H1 (cell line): ENCODE measurements around the gene DLX2. TPM values are rescaled to one million over a fixed set of nuclear protein-coding genes. Genes with fewer than 3 reads are reported as not detected.
A peak's percentile ranks its signal among the peaks of the same experiment; 100 is the strongest.

Experiments
- CTCF ChIA-PET: fragments of 300-600 bp; sonication (Branson Sonifier 250); formaldehyde crosslinking; loops from one replicate; lab custom pipeline; 2021; ENCODE audit not compliant: partially characterized antibody; lab: Charles Lee
- POLR2A ChIA-PET: fragments of 300-600 bp; sonication (Branson Sonifier 250); formaldehyde crosslinking; loops from one replicate; lab custom pipeline; 2021; ENCODE audit warnings: inconsistent platforms; ENCODE audit not compliant: partially characterized antibody; lab: Charles Lee
- DNase-seq, 2 experiments: peaks; one replicate each; pipeline versions ENCODE4 v3.0.0 to v3.0.0-alpha.2; 2010 to 2022; ENCODE audit warnings: low spot score in 2 of 2, low read depth in 1 of 2, mixed read lengths in 1 of 2
- FAIRE-seq: peaks from 2 replicates; lab custom pipeline; 2011; peaks lifted over from hg19 to GRCh38; lab: Jason Lieb, UNC
- H2AFZ ChIP-seq: 2 replicates; pipeline ENCODE4 v1.8.1; 2012; ENCODE audit warnings: low read length, inconsistent platforms
- H2AK5ac ChIP-seq: 2 replicates; pipeline ENCODE4 v1.6.1; 2013; ENCODE audit warnings: low read depth, low read length
- H2BK120ac ChIP-seq: replicated peaks from 2 replicates; pipeline ENCODE3; 2013; ENCODE audit warnings: low read depth, low read length, inconsistent platforms
- H2BK12ac ChIP-seq: 2 replicates; pipeline ENCODE4 v1.6.1; 2013; ENCODE audit warnings: low read depth, low read length
- H2BK15ac ChIP-seq: 2 replicates; pipeline ENCODE4 v1.6.1; 2013; ENCODE audit warnings: low read length
- H2BK20ac ChIP-seq: 2 replicates; pipeline ENCODE4 v1.6.1; 2013; ENCODE audit warnings: low read length
- H2BK5ac ChIP-seq: 2 replicates; pipeline ENCODE4 v1.6.1; 2013; ENCODE audit warnings: low read depth, low read length
- H3K14ac ChIP-seq: 2 replicates; pipeline ENCODE4 v1.6.1; 2013; ENCODE audit warnings: inconsistent platforms; ENCODE audit not compliant: insufficient read length
- H3K18ac ChIP-seq: 2 replicates; pipeline ENCODE4 v1.6.1; 2013; ENCODE audit warnings: low read length; ENCODE audit errors: extremely low read depth
- H3K23ac ChIP-seq: 2 replicates; pipeline ENCODE4 v1.6.1; 2013; ENCODE audit warnings: inconsistent platforms; ENCODE audit not compliant: insufficient read length
- H3K23me2 ChIP-seq: 2 replicates; pipeline ENCODE4 v1.6.1; 2013; ENCODE audit warnings: low read depth, low read length
- H3K27ac ChIP-seq: 2 replicates; pipeline ENCODE4 v1.6.1; 2011; ENCODE audit warnings: low read depth, low read length, inconsistent platforms
- H3K27me3 ChIP-seq, 4 experiments: replicated peaks in 1 of 4; 1 replicate in 1 of 4; 2 replicates in 3 of 4; pipeline versions ENCODE4 v1.6.1 to v1.8.1; 2011 to 2013; ENCODE audit warnings: low read length in 3 of 4, mild to moderate bottlenecking in 3 of 4, inconsistent platforms in 2 of 4, mixed read lengths in 2 of 4, moderate library complexity in 1 of 4; ENCODE audit not compliant: control insufficient read depth in 3 of 4, insufficient read depth in 3 of 4; ENCODE audit errors: extremely low read depth in 1 of 4
- H3K36me3 ChIP-seq, 4 experiments: 2 replicates each; pipeline versions ENCODE4 v1.6.1 to v1.8.1; 2011 to 2013; ENCODE audit warnings: mild to moderate bottlenecking in 4 of 4, low read length in 3 of 4, moderate library complexity in 2 of 4, control low read depth in 1 of 4, inconsistent platforms in 1 of 4; ENCODE audit not compliant: insufficient read depth in 4 of 4, control insufficient read depth in 2 of 4
- H3K4ac ChIP-seq: replicated peaks from 2 replicates; pipeline ENCODE3; 2013; ENCODE audit warnings: low read length, low read depth, mixed read lengths, inconsistent platforms; ENCODE audit not compliant: insufficient read length
- H3K4me1 ChIP-seq, 4 experiments: replicated peaks in 1 of 4; 1 replicate in 1 of 4; 2 replicates in 3 of 4; pipeline versions ENCODE4 v1.6.1 to v1.8.1; 2011 to 2013; ENCODE audit warnings: low read length in 3 of 4, inconsistent platforms in 2 of 4, mixed read lengths in 1 of 4; ENCODE audit not compliant: insufficient read depth in 4 of 4, control insufficient read depth in 3 of 4
- H3K4me2 ChIP-seq, 2 experiments: 2 replicates each; pipeline versions ENCODE4 v1.6.1 to v1.8.1; 2011 to 2013; ENCODE audit warnings: low read depth in 2 of 2, low read length in 2 of 2, control low read depth in 1 of 2, inconsistent platforms in 1 of 2, mild to moderate bottlenecking in 1 of 2; ENCODE audit not compliant: insufficient read depth in 1 of 2
- H3K4me3 ChIP-seq, 4 experiments: fragments of 200-600, 300-600 bp in 1 of 4; sonication (generic), shearing (Covaris generic), sonication (Bioruptor Twin) in 1 of 4; 2 replicates each; pipeline versions ENCODE4 v1.5.1 to v1.8.1; 2011 to 2016; ENCODE audit warnings: low read length in 4 of 4, low read depth in 3 of 4, control low read depth in 2 of 4, inconsistent platforms in 2 of 4, mild to moderate bottlenecking in 2 of 4, mixed read lengths in 1 of 4, moderate library complexity in 1 of 4; ENCODE audit not compliant: insufficient read depth in 2 of 4; ENCODE audit errors: extremely low read depth in 1 of 4
- H3K56ac ChIP-seq: replicated peaks from 2 replicates; pipeline ENCODE3; 2013; ENCODE audit warnings: low read depth, mild to moderate bottlenecking, mixed read lengths, low read length, inconsistent platforms; ENCODE audit not compliant: insufficient read length
- H3K79me1 ChIP-seq: 2 replicates; pipeline ENCODE4 v1.6.1; 2013; ENCODE audit warnings: low read depth, low read length, control low read depth
- H3K79me2 ChIP-seq, 2 experiments: 2 replicates each; pipeline versions ENCODE4 v1.6.1 to v1.8.1; 2012 to 2013; ENCODE audit warnings: low read length in 2 of 2, mild to moderate bottlenecking in 2 of 2, inconsistent platforms in 1 of 2; ENCODE audit not compliant: insufficient read depth in 2 of 2, control insufficient read depth in 1 of 2
- H3K9ac ChIP-seq, 4 experiments: replicated peaks in 1 of 4; 1 replicate in 1 of 4; 2 replicates in 3 of 4; pipeline versions ENCODE4 v1.6.1 to v1.8.1; 2011 to 2013; ENCODE audit warnings: low read depth in 3 of 4, low read length in 3 of 4, control low read depth in 2 of 4, mild to moderate bottlenecking in 2 of 4, moderate library complexity in 2 of 4, inconsistent platforms in 1 of 4; ENCODE audit errors: extremely low read depth in 1 of 4
- H3K9me3 ChIP-seq, 2 experiments: 2 replicates each; pipeline versions ENCODE4 v1.6.1 to v1.8.1; 2012 to 2013; ENCODE audit warnings: mild to moderate bottlenecking in 2 of 2, moderate library complexity in 2 of 2, control low read depth in 1 of 2, inconsistent platforms in 1 of 2, low read depth in 1 of 2, low read length in 1 of 2, mixed read lengths in 1 of 2; ENCODE audit not compliant: insufficient read depth in 2 of 2
- H4K20me1 ChIP-seq, 2 experiments: replicated peaks in 1 of 2; 2 replicates each; pipeline versions ENCODE3 to v1.8.1; 2011 to 2013; ENCODE audit warnings: inconsistent platforms in 2 of 2, low read length in 2 of 2, mild to moderate bottlenecking in 1 of 2; ENCODE audit not compliant: insufficient read depth in 2 of 2, control insufficient read depth in 1 of 2
- H4K5ac ChIP-seq: 2 replicates; pipeline ENCODE4 v1.6.1; 2013; ENCODE audit warnings: low read length, low read depth, mixed read lengths, inconsistent platforms; ENCODE audit not compliant: insufficient read length
- H4K8ac ChIP-seq: 2 replicates; pipeline ENCODE4 v1.8.0; 2013; ENCODE audit warnings: mild to moderate bottlenecking, moderate library complexity, low read length, inconsistent platforms; ENCODE audit not compliant: insufficient read depth; ENCODE audit errors: extremely low read depth
- H4K91ac ChIP-seq: replicated peaks from 2 replicates; pipeline ENCODE3; 2013; ENCODE audit warnings: low read length, mixed read lengths, inconsistent platforms; ENCODE audit not compliant: insufficient read length
- RNF2 ChIP-seq: fragments of 200-900, 300-1000 bp; sonication (generic); IDR thresholded peaks from 2 replicates; pipeline ENCODE4 v1.7.1; 2016; ENCODE audit warnings: borderline replicate concordance, low read depth, mild to moderate bottlenecking, antibody characterized with exemption, low read length; ENCODE audit not compliant: poor library complexity, severe bottlenecking; ENCODE audit errors: missing control alignments
- SAP30 ChIP-seq: fragments of 300-600 bp; sonication (generic); IDR thresholded peaks from 2 replicates; pipeline ENCODE4 v1.7.1; 2012; ENCODE audit warnings: low read length, moderate library complexity, mild to moderate bottlenecking, inconsistent platforms; ENCODE audit not compliant: insufficient read depth, insufficient replicate concordance
- WGBS, 2 experiments: shearing (Covaris generic) in 1 of 2; methylation state at CpG; one replicate each; pipeline versions ENCODE4 v1.1.6 to v1.1.7; 2013 to 2015; ENCODE audit warnings: low lambda C conversion rate in 2 of 2, mixed read lengths in 2 of 2, inconsistent platforms in 1 of 2, low coverage in 1 of 2, missing lambda C conversion rate in 1 of 2; ENCODE audit not compliant: insufficient replicate concordance in 2 of 2, insufficient coverage in 1 of 2, insufficient read length in 1 of 2; ENCODE audit errors: extremely low coverage in 1 of 2, missing lambda C conversion rate in 1 of 2; 5-methylcytosine and 5-hydroxymethylcytosine counted together
- polyA plus RNA-seq, 7 experiments: library from polyadenylated mRNA; depleted of rRNA in 3 of 7; stranded (reverse) in 5 of 7; unstranded in 2 of 7; fragments of >200 nt in 5 of 7; fragments of 200-250 nt in 2 of 7; gene quantifications; 1 replicate in 5 of 7; 2 replicates in 1 of 7; 4 replicates in 1 of 7; pipeline versions ENCODE4 v1.2.1 to v1.2.3, GENCODE V29; 2011 to 2013; ENCODE audit warnings: missing spikeins in 2 of 7, mixed read lengths in 2 of 7
- total RNA-seq: library from RNA; stranded (reverse); fragmentation: NEBNext Ultra II Directional; extraction: Animal tissue kit (Norgen Biotek cat#: 25700); gene quantifications from 2 replicates; pipeline ENCODE4 v1.2.1, GENCODE V29; 2021

The DLX2 gene
- total and polyA plus RNA-seq, 2 of the 8 experiments (the other 6 are each of a cell fraction or from before 2014, with no cell fraction given) = 0.45 TPM; not detected in 1

- TF ChIP-seq SAP30 (no peak), RNF2 (peak; percentile 91)
- Histone ChIP-seq H3K4me3 (peak overlapping the region in 1 of 4 experiments; percentile 57; a peak in 2 of 8 replicates), H3K9me3 (no peaks in the 10 kb centered on the region), H3K9ac (no peak overlapping the region), H3K79me2 (no peaks in the 10 kb centered on the region), H2BK120ac (no peak overlapping the region), H2BK20ac (no peak overlapping the region), H2BK5ac (no peak overlapping the region), H3K18ac (peak overlapping the region; percentile 71; the same call in 1 of the 2 replicates), H2BK15ac (no peak overlapping the region; the same call in 1 of the 2 replicates), H3K23me2 (peaks cover 22% of the 10 kb centered on the region; the same call in 1 of the 2 replicates), H3K14ac (no peak overlapping the region), H3K4ac (no peak overlapping the region), H3K36me3 (peaks cover 0 to 11% (median 0%) of the 10 kb centered on the region in 4 experiments; a peak in 1 of 8 replicates), H4K91ac (no peak overlapping the region), H4K8ac (peak overlapping the region; percentile 23; the same call in 1 of the 2 replicates), H3K4me1 (peaks cover 6 to 53% (median 29%) of the 10 kb centered on the region in 4 experiments), H3K27ac (no peak overlapping the region), H3K27me3 (peaks cover 89 to 100% (median 97%) of the 10 kb centered on the region in 4 experiments), H4K5ac (no peak overlapping the region), H3K4me2 (peak overlapping the region; percentile 70 to 97; a peak in 2 of 4 replicates), H3K79me1 (no peaks in the 10 kb centered on the region), H3K56ac (no peak overlapping the region), H2AFZ (no peak overlapping the region), H4K20me1 (peaks cover 17 to 31% of the 10 kb centered on the region in 2 experiments), H2AK5ac (no peak overlapping the region), H3K23ac (no peak overlapping the region), H2BK12ac (0 out of 2 replicates have a peak overlapping the region, but pooled peaks have one; percentile 17)
- FAIRE-seq (no peak), DNase-seq (peak in 1 of 2 experiments; percentile 48)
- ChIA-PET CTCF (interaction anchor here (0.6 to 11.7 kb wide), 4 partner anchors 7 to 364 kb away, joined by 3 to 198 read pairs (median 4); partner anchors contain the start of gene DLX1), POLR2A (interaction anchor here (16.0 kb wide), 1 partner anchor 10 kb away, joined by 184 read pairs; the partner anchor contains the start of gene DLX1)
- WGBS, 2 experiments = 19% methylated on average over 9 of the region's 9 CpGs; no CpG with 5 or more reads in 1 of the 2 experiments
These were observed 5.1 kb downstream of the DLX2 start for GRCh38 chr2:172097557-172098131.
